ENCODE measurements around the gene ZNF90. TPM values are rescaled to one million over a fixed set of nuclear protein-coding genes. Genes with fewer than 3 reads are reported as not detected.

ZNF90 gene
- polyA plus RNA-seq: 0.46 TPM in 1 of 2 replicates, not detected in the other

GRCh38 chr19:20077791-20078463, at the start of gene ZNF90:
Gene ZNF90 (plus strand): TSS chr19:20078000. CDS start chr19:20078133, 133 bp downstream.

GRCh38 chr19:20039203-20039723, 38.5 kb upstream of the ZNF90 start, which contains the start of gene ZNF682:
Gene ZNF682 (minus strand): TSS chr19:20039505. CDS start chr19:20039345, 160 bp downstream.

GRCh38 chr19:20167020-20167644, 89.3 kb downstream of the ZNF90 start, which contains the start of gene ZNF486:
Gene ZNF486 (plus strand): TSS chr19:20167214. CDS start chr19:20167331, 117 bp downstream.

Other genes starting within 250 kb of the ZNF90 start
- 14.0 and 32.8 TPM in 2 replicates for gene ZNF253, start 212.1 kb upstream of the ZNF90 start, polyA plus RNA-seq
- gene ZNF93, start 177.1 kb upstream of the ZNF90 start, polyA plus RNA-seq: 2.1 and 8.5 TPM in 2 replicates
- gene ZNF682, start 38.5 kb upstream of the ZNF90 start, polyA plus RNA-seq: 23.3 and 31.9 TPM in 2 replicates
- 0.28 and 3.4 TPM in 2 replicates for gene ZNF486, start 89.2 kb downstream of the ZNF90 start, polyA plus RNA-seq